H1 (cell line): ENCODE measurements around the gene TEKTIP1. TPM values are rescaled to one million over a fixed set of nuclear protein-coding genes. Genes with fewer than 3 reads are reported as not detected.

Source experiments
- KDM1A ChIP-seq: fragments of 200-600, 300-600 bp; sonication (generic); IDR thresholded peaks from 2 replicates; pipeline ENCODE4 v1.7.1; 2016; ENCODE audit warnings: mild to moderate bottlenecking, low read length, borderline replicate concordance
- POU5F1 ChIP-seq: IDR thresholded peaks from 2 replicates; pipeline ENCODE4 v1.6.1; 2011; ENCODE audit warnings: low read depth, mild to moderate bottlenecking, low read length, moderate library complexity
- SRF ChIP-seq: IDR thresholded peaks from 2 replicates; pipeline ENCODE4 v1.6.1; 2011; ENCODE audit warnings: mild to moderate bottlenecking, low read depth, low read length, moderate library complexity
- TCF12 ChIP-seq: IDR thresholded peaks from 2 replicates; pipeline ENCODE4 v1.6.1; 2011; ENCODE audit warnings: low read depth, mild to moderate bottlenecking, low read length
- USF2 ChIP-seq: IDR thresholded peaks from 2 replicates; pipeline ENCODE4 v1.6.1; 2011; ENCODE audit warnings: low read length, improper control_type of control experiment
- polyA plus RNA-seq, 7 experiments: library from polyadenylated mRNA; depleted of rRNA in 3 of 7; stranded (reverse) in 5 of 7; unstranded in 2 of 7; fragments of >200 nt in 5 of 7; fragments of 200-250 nt in 2 of 7; gene quantifications; 1 replicate in 5 of 7; 2 replicates in 1 of 7; 4 replicates in 1 of 7; pipeline versions ENCODE4 v1.2.1 to v1.2.3, GENCODE V29; 2011 to 2013; ENCODE audit warnings: missing spikeins in 2 of 7, mixed read lengths in 2 of 7
- total RNA-seq: library from RNA; stranded (reverse); fragmentation: NEBNext Ultra II Directional; extraction: Animal tissue kit (Norgen Biotek cat#: 25700); gene quantifications from 2 replicates; pipeline ENCODE4 v1.2.1, GENCODE V29; 2021
- TF ChIP-seq, protein P1 (sequence below): IDR thresholded peaks from 2 replicates; pipeline ENCODE4 v1.6.1; 2011; ENCODE audit warnings: low read depth, mild to moderate bottlenecking, low read length; ENCODE audit not compliant: insufficient read depth
- TF ChIP-seq, protein P2 (sequence below): fragments of 300-600 bp; sonication (generic); IDR thresholded peaks from 2 replicates; pipeline ENCODE4 v1.7.1; 2012; ENCODE audit warnings: low read length, moderate library complexity, mild to moderate bottlenecking, inconsistent platforms; ENCODE audit not compliant: insufficient replicate concordance

TEKTIP1 gene
- total and polyA plus RNA-seq, 2 of the 8 experiments (the other 6 are each of a cell fraction or from before 2014, with no cell fraction given): 1.1 TPM; not detected in 1

- TF ChIP-seq TCF12 (no peak), SRF (no peak), KDM1A (no peak), POU5F1 (no peak), USF2 (no peak)
- TF ChIP-seq, protein P1, sequence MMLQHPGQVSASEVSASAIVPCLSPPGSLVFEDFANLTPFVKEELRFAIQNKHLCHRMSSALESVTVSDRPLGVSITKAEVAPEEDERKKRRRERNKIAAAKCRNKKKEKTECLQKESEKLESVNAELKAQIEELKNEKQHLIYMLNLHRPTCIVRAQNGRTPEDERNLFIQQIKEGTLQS: no peak
- TF ChIP-seq, protein P2, sequence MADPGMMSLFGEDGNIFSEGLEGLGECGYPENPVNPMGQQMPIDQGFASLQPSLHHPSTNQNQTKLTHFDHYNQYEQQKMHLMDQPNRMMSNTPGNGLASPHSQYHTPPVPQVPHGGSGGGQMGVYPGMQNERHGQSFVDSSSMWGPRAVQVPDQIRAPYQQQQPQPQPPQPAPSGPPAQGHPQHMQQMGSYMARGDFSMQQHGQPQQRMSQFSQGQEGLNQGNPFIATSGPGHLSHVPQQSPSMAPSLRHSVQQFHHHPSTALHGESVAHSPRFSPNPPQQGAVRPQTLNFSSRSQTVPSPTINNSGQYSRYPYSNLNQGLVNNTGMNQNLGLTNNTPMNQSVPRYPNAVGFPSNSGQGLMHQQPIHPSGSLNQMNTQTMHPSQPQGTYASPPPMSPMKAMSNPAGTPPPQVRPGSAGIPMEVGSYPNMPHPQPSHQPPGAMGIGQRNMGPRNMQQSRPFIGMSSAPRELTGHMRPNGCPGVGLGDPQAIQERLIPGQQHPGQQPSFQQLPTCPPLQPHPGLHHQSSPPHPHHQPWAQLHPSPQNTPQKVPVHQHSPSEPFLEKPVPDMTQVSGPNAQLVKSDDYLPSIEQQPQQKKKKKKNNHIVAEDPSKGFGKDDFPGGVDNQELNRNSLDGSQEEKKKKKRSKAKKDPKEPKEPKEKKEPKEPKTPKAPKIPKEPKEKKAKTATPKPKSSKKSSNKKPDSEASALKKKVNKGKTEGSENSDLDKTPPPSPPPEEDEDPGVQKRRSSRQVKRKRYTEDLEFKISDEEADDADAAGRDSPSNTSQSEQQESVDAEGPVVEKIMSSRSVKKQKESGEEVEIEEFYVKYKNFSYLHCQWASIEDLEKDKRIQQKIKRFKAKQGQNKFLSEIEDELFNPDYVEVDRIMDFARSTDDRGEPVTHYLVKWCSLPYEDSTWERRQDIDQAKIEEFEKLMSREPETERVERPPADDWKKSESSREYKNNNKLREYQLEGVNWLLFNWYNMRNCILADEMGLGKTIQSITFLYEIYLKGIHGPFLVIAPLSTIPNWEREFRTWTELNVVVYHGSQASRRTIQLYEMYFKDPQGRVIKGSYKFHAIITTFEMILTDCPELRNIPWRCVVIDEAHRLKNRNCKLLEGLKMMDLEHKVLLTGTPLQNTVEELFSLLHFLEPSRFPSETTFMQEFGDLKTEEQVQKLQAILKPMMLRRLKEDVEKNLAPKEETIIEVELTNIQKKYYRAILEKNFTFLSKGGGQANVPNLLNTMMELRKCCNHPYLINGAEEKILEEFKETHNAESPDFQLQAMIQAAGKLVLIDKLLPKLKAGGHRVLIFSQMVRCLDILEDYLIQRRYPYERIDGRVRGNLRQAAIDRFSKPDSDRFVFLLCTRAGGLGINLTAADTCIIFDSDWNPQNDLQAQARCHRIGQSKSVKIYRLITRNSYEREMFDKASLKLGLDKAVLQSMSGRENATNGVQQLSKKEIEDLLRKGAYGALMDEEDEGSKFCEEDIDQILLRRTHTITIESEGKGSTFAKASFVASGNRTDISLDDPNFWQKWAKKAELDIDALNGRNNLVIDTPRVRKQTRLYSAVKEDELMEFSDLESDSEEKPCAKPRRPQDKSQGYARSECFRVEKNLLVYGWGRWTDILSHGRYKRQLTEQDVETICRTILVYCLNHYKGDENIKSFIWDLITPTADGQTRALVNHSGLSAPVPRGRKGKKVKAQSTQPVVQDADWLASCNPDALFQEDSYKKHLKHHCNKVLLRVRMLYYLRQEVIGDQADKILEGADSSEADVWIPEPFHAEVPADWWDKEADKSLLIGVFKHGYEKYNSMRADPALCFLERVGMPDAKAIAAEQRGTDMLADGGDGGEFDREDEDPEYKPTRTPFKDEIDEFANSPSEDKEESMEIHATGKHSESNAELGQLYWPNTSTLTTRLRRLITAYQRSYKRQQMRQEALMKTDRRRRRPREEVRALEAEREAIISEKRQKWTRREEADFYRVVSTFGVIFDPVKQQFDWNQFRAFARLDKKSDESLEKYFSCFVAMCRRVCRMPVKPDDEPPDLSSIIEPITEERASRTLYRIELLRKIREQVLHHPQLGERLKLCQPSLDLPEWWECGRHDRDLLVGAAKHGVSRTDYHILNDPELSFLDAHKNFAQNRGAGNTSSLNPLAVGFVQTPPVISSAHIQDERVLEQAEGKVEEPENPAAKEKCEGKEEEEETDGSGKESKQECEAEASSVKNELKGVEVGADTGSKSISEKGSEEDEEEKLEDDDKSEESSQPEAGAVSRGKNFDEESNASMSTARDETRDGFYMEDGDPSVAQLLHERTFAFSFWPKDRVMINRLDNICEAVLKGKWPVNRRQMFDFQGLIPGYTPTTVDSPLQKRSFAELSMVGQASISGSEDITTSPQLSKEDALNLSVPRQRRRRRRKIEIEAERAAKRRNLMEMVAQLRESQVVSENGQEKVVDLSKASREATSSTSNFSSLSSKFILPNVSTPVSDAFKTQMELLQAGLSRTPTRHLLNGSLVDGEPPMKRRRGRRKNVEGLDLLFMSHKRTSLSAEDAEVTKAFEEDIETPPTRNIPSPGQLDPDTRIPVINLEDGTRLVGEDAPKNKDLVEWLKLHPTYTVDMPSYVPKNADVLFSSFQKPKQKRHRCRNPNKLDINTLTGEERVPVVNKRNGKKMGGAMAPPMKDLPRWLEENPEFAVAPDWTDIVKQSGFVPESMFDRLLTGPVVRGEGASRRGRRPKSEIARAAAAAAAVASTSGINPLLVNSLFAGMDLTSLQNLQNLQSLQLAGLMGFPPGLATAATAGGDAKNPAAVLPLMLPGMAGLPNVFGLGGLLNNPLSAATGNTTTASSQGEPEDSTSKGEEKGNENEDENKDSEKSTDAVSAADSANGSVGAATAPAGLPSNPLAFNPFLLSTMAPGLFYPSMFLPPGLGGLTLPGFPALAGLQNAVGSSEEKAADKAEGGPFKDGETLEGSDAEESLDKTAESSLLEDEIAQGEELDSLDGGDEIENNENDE: no peak
Measured at GRCh38 chr19:3589949-3590348, 51.0 kb downstream of the TEKTIP1 start (continued).
